Activated naive CD8-positive, alpha-beta T cell treated with anti-CD3 and anti-CD28 coated beads, Interleukin-2, amount 50 U/mL, for 24 hours (primary cell): Measurements from ENCODE around the gene ITSN1.

ENCODE experiments used
- ATAC-seq: fragments of 150-1000 bp; cut with Tn5 transposase; one replicate; pipeline ENCODE4 v1.10.0; 2021
- DNase-seq: peaks from one replicate; pipeline ENCODE4 v3.0.0; 2021
- H3K27ac Mint-ChIP-seq: one replicate; pipeline ENCODE4 v1.8.0; 2021; ENCODE audit warnings: mild to moderate bottlenecking, mixed read lengths
- H3K27me3 Mint-ChIP-seq: one replicate; pipeline ENCODE4 v1.8.0; 2021; ENCODE audit warnings: mixed read lengths
- H3K36me3 Mint-ChIP-seq: one replicate; pipeline ENCODE4 v1.8.0; 2021; ENCODE audit warnings: low read depth, mixed read lengths
- H3K4me1 Mint-ChIP-seq: one replicate; pipeline ENCODE4 v1.8.0; 2021; ENCODE audit warnings: mixed read lengths
- H3K4me3 Mint-ChIP-seq: one replicate; pipeline ENCODE4 v1.8.0; 2021; ENCODE audit warnings: mild to moderate bottlenecking, moderate library complexity, mixed read lengths
- H3K9me3 Mint-ChIP-seq: one replicate; pipeline ENCODE4 v1.8.0; 2021; ENCODE audit warnings: mixed read lengths

The ITSN1 gene

GRCh38 chr21:33801424-33802405 is 159.4 kb downstream of the ITSN1 start:
- no peak for ATAC-seq

GRCh38 chr21:33802481-33802880 is 160.2 kb downstream of the ITSN1 start:
- Mint-ChIP-seq H3K36me3 (no peaks in the 10 kb centered on the region), H3K27ac (no peak overlapping the region), H3K4me1 (no peaks in the 10 kb centered on the region), H3K9me3 (no peaks in the 10 kb centered on the region), H3K27me3 (no peaks in the 10 kb centered on the region), H3K4me3 (no peak overlapping the region)
- DNase-seq (no peak), ATAC-seq (no peak)

More at GRCh38 chr21:33801424-33802405, 159.4 kb downstream of the ITSN1 start:
- H3K27me3 Mint-ChIP-seq, result no peaks in the 10 kb centered on the region
- H3K4me3 Mint-ChIP-seq, result no peak overlapping the region
- no peak overlapping the region for H3K27ac Mint-ChIP-seq
- no peaks in the 10 kb centered on the region for H3K9me3 Mint-ChIP-seq
- H3K4me1 Mint-ChIP-seq, result no peaks in the 10 kb centered on the region
- DNase-seq, result no peak
- H3K36me3 Mint-ChIP-seq, result peaks cover 2% of the 10 kb centered on the region

GRCh38 chr21:33808715-33809367 is 166.5 kb downstream of the ITSN1 start:
- ATAC-seq (no peak), DNase-seq (no peak)
- H3K4me3 Mint-ChIP-seq, result no peak overlapping the region
- H3K27me3 Mint-ChIP-seq, result no peaks in the 10 kb centered on the region
- H3K36me3 Mint-ChIP-seq, result no peaks in the 10 kb centered on the region
- no peak overlapping the region for H3K27ac Mint-ChIP-seq
- H3K4me1 Mint-ChIP-seq, result no peaks in the 10 kb centered on the region
- H3K9me3 Mint-ChIP-seq, result no peaks in the 10 kb centered on the region

GRCh38 chr21:33810766-33811165 is 168.5 kb downstream of the ITSN1 start:
- Mint-ChIP-seq H3K4me1 (no peaks in the 10 kb centered on the region), H3K36me3 (no peaks in the 10 kb centered on the region), H3K27ac (no peak overlapping the region), H3K4me3 (no peak overlapping the region), H3K27me3 (no peaks in the 10 kb centered on the region), H3K9me3 (no peaks in the 10 kb centered on the region)
- ATAC-seq, result no peak
- DNase-seq, result no peak

- Mint-ChIP-seq H3K4me1 (no peaks in the 10 kb centered on the region), H3K27me3 (no peaks in the 10 kb centered on the region)
Measured at GRCh38 chr21:33811167-33812010, 169.1 kb downstream of the ITSN1 start.

GRCh38 chr21:33813832-33814365 is 171.6 kb downstream of the ITSN1 start:
- no peak for ATAC-seq
- H3K36me3 Mint-ChIP-seq, result no peaks in the 10 kb centered on the region
- no peak for DNase-seq
- no peaks in the 10 kb centered on the region for H3K27me3 Mint-ChIP-seq
- H3K9me3 Mint-ChIP-seq, result no peaks in the 10 kb centered on the region
- no peak overlapping the region for H3K4me3 Mint-ChIP-seq
- H3K4me1 Mint-ChIP-seq, result no peaks in the 10 kb centered on the region
- H3K27ac Mint-ChIP-seq, result no peak overlapping the region

More at GRCh38 chr21:33811167-33812010, 169.1 kb downstream of the ITSN1 start:
- no peak overlapping the region for H3K27ac Mint-ChIP-seq
- no peak overlapping the region for H3K4me3 Mint-ChIP-seq
- no peaks in the 10 kb centered on the region for H3K9me3 Mint-ChIP-seq
- H3K36me3 Mint-ChIP-seq, result no peaks in the 10 kb centered on the region
- ATAC-seq (no peak), DNase-seq (no peak)

GRCh38 chr21:33815143-33815707 is 172.9 kb downstream of the ITSN1 start:
- DNase-seq, result no peak
- no peaks in the 10 kb centered on the region for H3K27me3 Mint-ChIP-seq
- no peak for ATAC-seq
- H3K4me1 Mint-ChIP-seq, result no peaks in the 10 kb centered on the region
- H3K36me3 Mint-ChIP-seq, result no peaks in the 10 kb centered on the region
- H3K27ac Mint-ChIP-seq, result no peak overlapping the region
- H3K9me3 Mint-ChIP-seq, result no peaks in the 10 kb centered on the region
- no peak overlapping the region for H3K4me3 Mint-ChIP-seq

- Mint-ChIP-seq H3K36me3 (no peaks in the 10 kb centered on the region), H3K27me3 (no peaks in the 10 kb centered on the region), H3K9me3 (no peaks in the 10 kb centered on the region), H3K4me3 (no peak overlapping the region), H3K4me1 (no peaks in the 10 kb centered on the region), H3K27ac (no peak overlapping the region)
- DNase-seq (no peak), ATAC-seq (no peak)
Measured at GRCh38 chr21:33816174-33816573, 173.9 kb downstream of the ITSN1 start.

- DNase-seq, result no peak
- Mint-ChIP-seq H3K27me3 (no peaks in the 10 kb centered on the region), H3K4me3 (no peak overlapping the region), H3K27ac (no peak overlapping the region), H3K36me3 (no peaks in the 10 kb centered on the region), H3K4me1 (no peaks in the 10 kb centered on the region), H3K9me3 (no peaks in the 10 kb centered on the region)
- ATAC-seq, result no peak
Measured at GRCh38 chr21:33817138-33817537, 174.8 kb downstream of the ITSN1 start.

GRCh38 chr21:33817663-33818451 is 175.6 kb downstream of the ITSN1 start:
- Mint-ChIP-seq H3K4me1 (no peaks in the 10 kb centered on the region), H3K27ac (no peak overlapping the region)

GRCh38 chr21:33820230-33820770 is 178.0 kb downstream of the ITSN1 start:
- H3K4me1 Mint-ChIP-seq, result no peaks in the 10 kb centered on the region
- H3K4me3 Mint-ChIP-seq, result no peak overlapping the region
- H3K9me3 Mint-ChIP-seq, result no peaks in the 10 kb centered on the region
- H3K27ac Mint-ChIP-seq, result no peak overlapping the region
- no peak for ATAC-seq
- no peak for DNase-seq
- no peaks in the 10 kb centered on the region for H3K36me3 Mint-ChIP-seq
- no peaks in the 10 kb centered on the region for H3K27me3 Mint-ChIP-seq

More at GRCh38 chr21:33817663-33818451, 175.6 kb downstream of the ITSN1 start:
- no peak for ATAC-seq
- no peak for DNase-seq
- no peaks in the 10 kb centered on the region for H3K9me3 Mint-ChIP-seq
- no peaks in the 10 kb centered on the region for H3K36me3 Mint-ChIP-seq
- no peaks in the 10 kb centered on the region for H3K27me3 Mint-ChIP-seq
- H3K4me3 Mint-ChIP-seq, result no peak overlapping the region

- H3K27ac Mint-ChIP-seq, result no peak overlapping the region
- no peak for DNase-seq
- no peak overlapping the region for H3K4me3 Mint-ChIP-seq
- no peaks in the 10 kb centered on the region for H3K27me3 Mint-ChIP-seq
- H3K4me1 Mint-ChIP-seq, result no peaks in the 10 kb centered on the region
- ATAC-seq, result no peak
- no peaks in the 10 kb centered on the region for H3K9me3 Mint-ChIP-seq
- no peaks in the 10 kb centered on the region for H3K36me3 Mint-ChIP-seq
Measured at GRCh38 chr21:33820798-33821197, 178.5 kb downstream of the ITSN1 start.
